HG03159 (cell line): ENCODE measurements around the gene ACOX1.
A peak's percentile ranks its signal among the peaks of the same experiment; 100 is the strongest.

Experiments
- ATAC-seq: cut with Tn5 transposase; IDR thresholded peaks from one replicate; pipeline ENCODE4 v1.9.1; 2021; ENCODE audit warnings: mild to moderate bottlenecking, moderate library complexity; ENCODE audit not compliant: unreplicated experiment

The ACOX1 gene

GRCh38 chr17:75978938-75979704, at the start of gene ACOX1, which contains the start of gene TEN1:
Gene ACOX1 (minus strand): TSS chr17:75979166. CDS start chr17:75979073, 93 bp downstream.
Gene TEN1 (plus strand): TSS chr17:75979240. CDS start chr17:75986193, 6,953 bp downstream.
- peak; percentile 86 for ATAC-seq

GRCh38 chr17:76027159-76027839, 48.3 kb upstream of the ACOX1 start, which contains the start of gene EVPL:
Gene EVPL (minus strand): TSS chr17:76027306. CDS start chr17:76027198, 108 bp downstream.
- ATAC-seq, result no peak

- ATAC-seq, result no peak
Observed at GRCh38 chr17:76026714-76027158, 47.8 kb upstream of the ACOX1 start.

- ATAC-seq, result no peak
Observed at GRCh38 chr17:76025294-76025693, 46.3 kb upstream of the ACOX1 start.

GRCh38 chr17:76024353-76024752, 45.4 kb upstream of the ACOX1 start:
- ATAC-seq, result no peak

GRCh38 chr17:76023900-76024237, 44.9 kb upstream of the ACOX1 start:
- ATAC-seq, result no peak

- ATAC-seq, result no peak
Observed at GRCh38 chr17:76022973-76023899, 44.3 kb upstream of the ACOX1 start.

GRCh38 chr17:76022285-76022684, 43.3 kb upstream of the ACOX1 start:
- no peak for ATAC-seq

- ATAC-seq, result no peak
Observed at GRCh38 chr17:76019833-76020467, 41.0 kb upstream of the ACOX1 start.

- no peak for ATAC-seq
Observed at GRCh38 chr17:76018801-76019200, 39.8 kb upstream of the ACOX1 start.

- no peak for ATAC-seq
Observed at GRCh38 chr17:76018340-76018680, 39.3 kb upstream of the ACOX1 start.

- ATAC-seq, result no peak
Observed at GRCh38 chr17:76017481-76018339, 38.7 kb upstream of the ACOX1 start.

- ATAC-seq, result no peak
Observed at GRCh38 chr17:76014925-76015261, 35.9 kb upstream of the ACOX1 start.

GRCh38 chr17:76014100-76014924, 35.3 kb upstream of the ACOX1 start:
- no peak for ATAC-seq

GRCh38 chr17:76013377-76013932, 34.5 kb upstream of the ACOX1 start:
- no peak for ATAC-seq

- no peak for ATAC-seq
Observed at GRCh38 chr17:76011951-76012350, 33.0 kb upstream of the ACOX1 start.

- ATAC-seq, result no peak
Observed at GRCh38 chr17:76009969-76010661, 31.1 kb upstream of the ACOX1 start.

GRCh38 chr17:76009447-76009846, 30.5 kb upstream of the ACOX1 start:
- no peak for ATAC-seq
